Measurements from ENCODE around the gene CTAGE8. TPM values are rescaled to one million over a fixed set of nuclear protein-coding genes. Genes with fewer than 3 reads are reported as not detected.

The CTAGE8 gene
- total RNA-seq, 1 donor from 2014 or later = 0.72 TPM

Other genes with a start within 250 kb of the CTAGE8 start
- gene OR2A5, start 220.3 kb downstream of the CTAGE8 start, total RNA-seq = not detected in 2 replicates
- gene OR2A25, start 199.5 kb downstream of the CTAGE8 start, total RNA-seq = not detected in 2 replicates
- gene OR2A12, start 183.0 kb downstream of the CTAGE8 start, total RNA-seq = not detected in 2 replicates
- not detected in 2 replicates for gene OR2A2, start 159.7 kb downstream of the CTAGE8 start, total RNA-seq
- gene OR2A14, start 146.1 kb downstream of the CTAGE8 start, total RNA-seq = not detected in 2 replicates
- gene CTAGE4, start 85.8 kb downstream of the CTAGE8 start, total RNA-seq = 0.55 TPM in 1 of 2 replicates, not detected in the other
- gene ARHGEF35, start 73.5 kb downstream of the CTAGE8 start, total RNA-seq = 0.89 and 1.2 TPM in 2 replicates
- 0.14 TPM in 1 of 2 replicates, not detected in the other for gene OR2A42, start 29.7 kb downstream of the CTAGE8 start, total RNA-seq
- gene OR2A7, start 4.5 kb downstream of the CTAGE8 start, total RNA-seq = 0.33 and 0.41 TPM in 2 replicates
- 0.19 TPM in 1 of 2 replicates, not detected in the other for gene OR2A1, start 43.1 kb upstream of the CTAGE8 start, total RNA-seq
- 2.4 and 2.7 TPM in 2 replicates for gene ARHGEF5, start 86.1 kb upstream of the CTAGE8 start, total RNA-seq
- not detected in 2 replicates for gene NOBOX, start 134.4 kb upstream of the CTAGE8 start, total RNA-seq